Measurements from ENCODE around the gene PROP1. TPM values are rescaled to one million over a fixed set of nuclear protein-coding genes. Genes with fewer than 3 reads are reported as not detected.
"Not testable (repeated sequence)": the region's sequence is repeated elsewhere in the genome, so short reads cannot be mapped to it uniquely, and the experiment has no call there.

The PROP1 gene
- total and polyA plus RNA-seq, 2 donors: not detected

DNA sequence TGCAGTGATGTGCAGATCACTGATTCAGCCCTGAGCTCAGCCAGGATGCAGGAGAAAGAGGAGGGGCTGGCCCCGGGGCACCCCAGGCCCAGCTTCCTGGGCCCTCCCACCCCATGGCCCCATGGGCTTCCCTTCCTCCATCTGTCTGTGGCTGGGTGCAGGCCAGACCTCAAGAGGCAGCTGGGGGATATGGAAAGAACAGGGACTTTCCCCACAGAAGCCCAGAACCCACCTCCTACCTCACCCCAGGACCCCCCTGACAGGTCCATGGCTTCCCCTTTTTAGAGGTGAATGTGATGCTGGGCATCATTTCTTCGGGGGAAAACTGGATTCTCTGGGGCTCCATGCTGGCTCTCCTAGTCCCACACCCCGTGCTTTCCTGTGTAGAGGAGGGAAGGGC lies 53.1 kb downstream of the PROP1 start:
- not testable (repeated sequence) for H3K4me3 ChIP-seq (ENCODE audit: low read length in 2 of 2); H3K9me3 ChIP-seq (ENCODE audit: control insufficient read depth in 2 of 2, insufficient read depth in 1 of 2, low read length in 1 of 2); H3K27ac ChIP-seq (ENCODE audit: low read depth in 1 of 2, low read length in 1 of 2); H3K36me3 ChIP-seq (ENCODE audit: control insufficient read depth in 2 of 2, insufficient read depth in 2 of 2, low read length in 1 of 2); DNase-seq (ENCODE audit: low read depth in 6 of 9, low spot score in 9 of 9)
- Histone ChIP-seq H3K4me1 (ENCODE audit: control insufficient read depth in 2 of 2, insufficient read depth in 2 of 2, low read length in 2 of 2) (peaks cover 7 to 24% of the 10 kb centered on the region in 2 donors), H3K27me3 (ENCODE audit: control insufficient read depth in 2 of 2, insufficient read depth in 1 of 2, low read length in 1 of 2) (peaks cover 0 to 24% of the 10 kb centered on the region in 2 donors)
- WGBS: 31% methylated on average over 2 of the region's 3 CpGs

Other genes starting within 250 kb of the PROP1 start
- gene FAM153A, start 213.3 kb downstream of the PROP1 start, total RNA-seq: 0.19 TPM
- gene FAM153A, start 213.3 kb downstream of the PROP1 start, polyA plus RNA-seq: 32.7 TPM
- 1.9 TPM for gene N4BP3, start 117.3 kb upstream of the PROP1 start, total RNA-seq
- gene N4BP3, start 117.3 kb upstream of the PROP1 start, polyA plus RNA-seq: 2.3 TPM
- gene RMND5B, start 134.8 kb upstream of the PROP1 start, total RNA-seq: 24.7 TPM
- gene RMND5B, start 134.8 kb upstream of the PROP1 start, polyA plus RNA-seq: 36.1 TPM
- gene NHP2, start 157.6 kb upstream of the PROP1 start, total RNA-seq: 131 TPM
- gene NHP2, start 157.6 kb upstream of the PROP1 start, polyA plus RNA-seq: 107 TPM
- under 0.01 TPM for gene GMCL2, start 191.1 kb upstream of the PROP1 start, total RNA-seq
- under 0.01 TPM for gene GMCL2, start 191.1 kb upstream of the PROP1 start, polyA plus RNA-seq
- gene HNRNPAB, start 208.3 kb upstream of the PROP1 start, total RNA-seq: 86.1 TPM
- gene HNRNPAB, start 208.3 kb upstream of the PROP1 start, polyA plus RNA-seq: 146 TPM
- 33.5 TPM for gene PHYKPL, start 236.6 kb upstream of the PROP1 start, total RNA-seq
- 116 TPM for gene PHYKPL, start 236.6 kb upstream of the PROP1 start, polyA plus RNA-seq